Dermis microvascular lymphatic vessel endothelial cell (primary cell): ENCODE measurements around the gene DCP1B. TPM values are rescaled to one million over a fixed set of nuclear protein-coding genes. Genes with fewer than 3 reads are reported as not detected.

Experiments
- DNase-seq, 2 donors: peaks; one replicate each; pipeline versions ENCODE4 v3.0.0 to v3.0.0-alpha.2; 2010; ENCODE audit warnings: low read depth in 2 of 2
- total RNA-seq: library from RNA; depleted of rRNA; stranded (reverse); fragments of >200 nt; gene quantifications from 2 replicates; pipeline ENCODE4 v1.2.1, GENCODE V29; 2014

DCP1B gene
- total RNA-seq, 1 donor from 2014 or later = 3.9 TPM

DNA sequence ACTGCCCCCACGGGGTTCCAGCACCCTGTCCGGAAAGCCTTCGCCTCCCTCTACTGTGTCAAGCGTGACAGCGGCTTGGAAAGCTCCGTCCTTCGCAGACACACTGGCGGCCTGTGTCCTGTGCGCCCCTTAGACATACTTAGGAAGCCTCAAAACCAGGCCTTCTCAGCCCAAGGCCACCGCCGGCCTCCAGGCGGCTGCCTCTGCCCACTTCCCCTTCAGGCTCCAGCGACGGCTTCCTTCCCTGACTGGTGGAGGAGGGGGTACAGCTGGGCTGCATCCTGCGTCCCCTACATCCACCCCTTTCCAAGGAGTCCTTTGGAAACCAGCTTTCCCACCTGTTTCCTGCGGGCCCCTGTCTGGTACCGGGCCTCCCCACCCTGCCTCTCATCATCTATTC is 83.3 kb downstream of the DCP1B start:
- DNase-seq = no peak

- no peak for DNase-seq
These were observed 83.8 kb downstream of the DCP1B start for GRCh38 chr12:1920436-1920835.

- no peak for DNase-seq
These were observed 84.5 kb downstream of the DCP1B start for GRCh38 chr12:1919763-1920162.

DNA sequence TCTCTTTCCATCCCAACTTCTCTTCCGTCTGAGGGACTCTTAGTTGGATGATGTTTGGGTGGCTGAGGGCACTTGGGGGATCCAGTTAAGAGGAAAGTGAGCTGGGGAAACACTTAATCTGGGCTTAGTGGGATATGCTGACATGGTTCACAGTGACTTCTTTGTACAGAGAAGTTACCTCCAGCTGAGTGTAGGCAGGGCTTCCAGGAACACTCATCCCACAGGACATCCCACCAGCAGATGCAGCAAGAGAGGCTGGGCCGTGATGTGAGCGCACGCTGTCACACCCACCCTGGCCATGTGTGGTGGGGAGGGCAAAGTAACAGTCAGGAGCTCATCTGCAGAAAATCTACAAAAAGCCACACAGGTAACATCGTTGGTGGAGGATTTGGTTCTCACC is 85.0 kb downstream of the DCP1B start:
- DNase-seq = no peak

- DNase-seq = no peak
These were observed 85.4 kb downstream of the DCP1B start for GRCh38 chr12:1918884-1919236.

- DNase-seq = no peak
These were observed 86.0 kb downstream of the DCP1B start, which contains the start of gene CACNA2D4 for GRCh38 chr12:1918081-1918883. TSS of gene CACNA2D4 (minus strand) at chr12:1918652. CDS start at chr12:1918473, 179 bp downstream.

- DNase-seq = no peak
These were observed 86.8 kb downstream of the DCP1B start for GRCh38 chr12:1917172-1918070.

DNA sequence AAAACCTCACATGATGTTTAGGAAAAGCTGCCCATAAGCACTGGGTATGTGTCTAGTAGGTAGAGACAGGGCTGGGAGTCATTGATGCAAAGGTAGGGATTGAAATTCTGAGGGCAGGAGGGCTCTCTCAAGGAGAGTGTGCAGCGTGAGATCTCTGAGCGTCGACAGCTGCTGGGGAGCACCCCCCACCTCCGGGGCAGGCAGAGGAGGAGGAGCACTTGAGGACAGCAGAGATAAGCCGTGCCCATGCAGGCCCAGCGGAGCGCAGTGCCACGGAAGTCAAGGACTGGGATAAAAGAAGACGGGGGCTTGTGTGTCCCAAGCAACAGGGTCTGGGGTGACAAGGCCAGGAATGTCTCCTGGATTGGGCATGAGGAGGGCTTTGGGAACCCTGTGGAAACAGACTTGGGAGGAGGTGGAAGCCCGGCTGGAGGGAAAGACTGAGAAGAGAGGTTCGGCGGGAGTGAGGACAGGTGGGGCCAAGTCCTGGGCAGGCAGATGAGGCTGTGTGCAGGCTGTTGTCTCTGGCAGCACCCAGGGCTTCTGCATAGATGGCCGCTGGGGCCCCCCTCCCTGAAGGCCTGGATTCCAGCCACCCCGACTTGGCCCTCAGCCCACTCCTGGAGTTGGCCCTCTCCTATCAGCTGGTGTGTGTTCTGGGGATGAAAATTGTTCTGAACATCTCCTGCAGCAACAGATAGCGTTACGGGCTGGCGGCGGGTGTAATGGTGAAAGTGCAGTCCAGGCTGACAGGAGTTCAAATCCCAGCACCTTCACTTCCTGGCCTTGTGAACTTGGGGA is 87.7 kb downstream of the DCP1B start:
- peak in 1 of 2 donors; percentile 16 for DNase-seq

DNA sequence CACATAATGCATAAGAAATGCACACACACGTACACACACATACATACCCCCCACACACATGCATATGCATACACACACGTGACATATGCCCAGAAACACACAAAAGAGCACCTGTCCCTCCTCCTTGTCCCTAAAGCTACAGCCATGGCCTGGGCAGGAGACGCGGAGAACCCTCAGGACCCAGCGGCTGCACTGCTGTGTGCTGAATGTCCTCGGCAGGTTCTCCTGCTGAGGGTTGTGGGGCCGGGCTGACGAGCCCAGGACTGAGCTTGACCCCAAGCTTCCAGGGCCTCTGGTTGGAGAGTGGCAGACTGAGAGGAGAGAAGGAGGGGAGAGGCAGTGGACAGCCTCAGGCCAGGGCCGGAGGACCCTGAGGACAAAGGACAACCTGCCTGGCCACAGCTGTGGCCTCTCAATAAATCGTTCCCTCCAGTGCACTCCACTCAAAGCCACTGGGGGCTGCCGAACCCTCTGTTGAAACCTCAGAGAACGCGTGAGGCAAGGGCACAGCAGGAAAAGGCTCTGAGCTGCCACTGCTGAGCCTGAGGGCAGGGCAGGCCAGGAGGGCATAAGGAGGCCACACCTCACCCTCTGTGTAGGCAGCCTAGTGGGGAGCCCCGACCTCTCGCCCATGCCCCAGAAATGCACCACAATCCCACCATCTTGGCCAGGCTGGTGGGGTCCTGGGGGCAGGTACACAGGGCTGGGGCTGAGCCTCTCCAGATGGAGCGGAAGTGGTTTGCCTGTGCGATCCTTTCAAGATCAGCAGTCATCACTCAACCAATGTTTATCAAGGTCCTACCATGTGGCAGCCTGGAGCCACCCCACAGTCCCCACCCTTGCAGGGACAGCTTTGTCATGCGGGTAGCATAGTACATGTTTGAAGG is 88.9 kb downstream of the DCP1B start:
- DNase-seq = no peak

DNA sequence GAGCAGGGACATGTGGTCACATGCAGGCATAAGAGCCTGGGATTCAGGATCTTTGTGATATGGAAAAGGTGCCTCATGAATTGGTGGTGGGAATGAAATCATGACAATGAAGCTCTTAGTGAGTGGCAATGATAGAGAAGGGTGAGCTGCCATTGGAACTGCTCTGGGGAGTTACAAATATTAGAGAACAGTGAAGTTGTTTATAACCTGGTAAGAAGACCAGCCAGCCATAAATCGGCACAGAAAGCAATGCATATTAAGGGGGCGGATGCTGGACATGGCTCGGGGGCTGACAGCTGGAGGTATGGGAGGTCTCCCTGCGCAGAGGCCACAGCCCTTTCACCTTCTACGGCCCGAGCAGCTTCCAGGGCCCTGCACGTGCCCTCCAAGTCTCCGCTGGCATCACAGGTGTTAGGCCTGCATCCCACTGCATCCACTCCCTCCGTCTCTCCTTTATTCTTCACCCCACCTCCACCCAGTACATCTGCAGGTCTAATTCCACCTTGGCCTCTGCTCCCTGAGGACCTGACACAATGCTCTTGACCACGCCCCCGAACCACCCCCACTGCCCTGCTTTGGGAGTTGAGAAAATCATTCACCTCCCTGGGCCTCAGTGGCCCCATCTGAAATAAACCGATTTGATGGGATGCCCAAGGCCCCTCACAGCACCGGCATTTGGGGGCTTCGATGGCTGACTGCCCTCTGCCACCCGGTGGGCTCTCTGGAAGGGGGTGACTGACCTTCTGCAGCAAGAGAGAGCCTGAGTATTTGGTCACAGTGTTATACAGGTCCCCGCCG is 89.9 kb downstream of the DCP1B start:
- no peak for DNase-seq

DNA sequence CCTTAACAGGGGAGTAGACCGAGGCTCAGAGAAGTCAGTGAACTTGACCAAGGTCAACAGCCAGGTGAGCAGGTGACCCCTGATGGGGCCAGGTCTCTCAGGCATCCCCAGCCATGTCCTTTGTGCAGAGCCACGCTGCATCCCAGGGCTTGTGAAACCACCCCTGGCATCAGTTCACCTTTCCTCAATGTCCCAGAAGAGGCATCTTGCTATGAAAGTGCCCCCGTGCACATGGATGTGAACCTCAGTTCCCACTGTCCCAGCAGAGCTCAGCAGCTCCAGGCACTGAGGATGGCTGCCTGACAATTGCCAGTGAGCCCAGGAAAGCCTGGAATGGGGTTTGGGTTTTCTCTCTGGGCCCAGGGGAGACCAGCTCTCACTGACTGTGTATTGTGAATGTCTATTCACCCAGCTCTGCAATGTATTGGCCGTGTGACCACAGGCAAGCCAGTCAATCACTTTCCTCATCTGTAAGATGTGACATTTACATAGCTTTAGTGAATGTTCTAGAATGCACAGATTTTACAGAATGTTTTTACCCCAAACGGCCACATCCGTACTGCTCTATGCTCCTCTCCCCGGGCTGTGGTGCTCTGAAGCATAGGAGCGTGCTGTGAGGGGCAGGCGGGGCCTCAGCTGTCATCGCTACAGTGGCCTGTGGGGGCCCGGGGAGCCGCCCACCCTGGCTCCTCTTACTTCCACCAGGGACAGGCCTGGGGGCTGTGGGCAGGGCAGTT is 90.7 kb downstream of the DCP1B start:
- no peak for DNase-seq

DNA sequence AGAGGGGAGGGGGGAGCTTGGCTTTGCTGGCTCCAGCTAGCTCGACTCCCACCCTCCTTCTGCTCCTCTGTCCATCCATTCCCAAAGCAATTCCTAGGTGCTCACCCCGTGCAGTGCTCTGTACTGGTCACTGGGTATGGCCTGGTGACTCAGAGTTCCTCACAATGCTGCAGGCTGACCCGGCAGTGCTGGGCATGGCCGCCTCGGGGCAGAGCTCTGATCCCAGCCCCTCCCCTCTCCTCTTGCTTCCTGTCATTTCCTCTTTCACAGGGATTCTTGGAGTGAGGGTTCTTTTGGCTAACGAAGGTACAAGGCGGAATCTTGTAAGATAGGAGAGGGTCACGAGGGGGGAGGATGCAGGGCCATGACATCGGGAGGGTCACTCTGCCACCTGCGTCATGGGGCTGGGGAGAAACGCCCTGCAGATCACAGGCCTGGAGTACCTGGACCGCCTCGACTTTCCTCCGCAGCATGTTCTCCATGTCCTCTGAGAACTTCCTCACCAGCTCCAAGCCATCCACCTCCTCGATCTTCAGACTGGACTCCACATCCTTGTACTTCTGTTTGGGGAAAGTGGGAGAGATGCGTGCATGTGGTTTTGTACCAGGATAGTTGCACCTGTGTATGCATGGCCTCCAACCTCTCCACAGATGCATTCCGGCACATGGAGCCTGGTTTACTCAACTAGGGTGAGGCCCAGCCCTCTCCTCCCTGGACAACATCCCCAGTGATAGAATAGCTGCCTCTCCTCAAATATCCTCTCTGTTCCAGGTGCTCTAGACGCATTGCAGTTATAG is 91.5 kb downstream of the DCP1B start:
- peak in 1 of 2 donors; percentile 11 for DNase-seq

GRCh38 chr12:1911598-1912575 is 92.4 kb downstream of the DCP1B start:
- DNase-seq = no peak

GRCh38 chr12:1910468-1910867 is 93.8 kb downstream of the DCP1B start:
- DNase-seq = no peak

DNA sequence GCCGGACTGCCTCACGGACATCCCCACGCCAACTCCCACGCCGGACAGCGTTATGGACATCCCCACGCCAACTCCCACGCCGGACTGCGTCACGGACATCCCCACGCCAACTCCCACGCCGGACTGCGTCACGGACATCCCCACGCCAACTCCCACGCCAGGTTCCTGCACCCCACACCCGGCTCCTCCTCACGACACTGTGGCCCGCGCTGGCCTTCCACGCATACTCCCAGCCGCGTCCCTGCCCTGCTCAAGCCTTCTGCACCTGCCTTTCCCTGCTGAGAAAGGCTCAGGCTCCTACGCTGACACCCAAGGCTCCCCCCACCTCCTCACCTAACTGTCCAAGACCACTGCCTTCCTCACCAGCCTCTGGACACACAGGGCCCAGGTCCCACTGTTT is 95.5 kb downstream of the DCP1B start:
- DNase-seq = no peak

DNA sequence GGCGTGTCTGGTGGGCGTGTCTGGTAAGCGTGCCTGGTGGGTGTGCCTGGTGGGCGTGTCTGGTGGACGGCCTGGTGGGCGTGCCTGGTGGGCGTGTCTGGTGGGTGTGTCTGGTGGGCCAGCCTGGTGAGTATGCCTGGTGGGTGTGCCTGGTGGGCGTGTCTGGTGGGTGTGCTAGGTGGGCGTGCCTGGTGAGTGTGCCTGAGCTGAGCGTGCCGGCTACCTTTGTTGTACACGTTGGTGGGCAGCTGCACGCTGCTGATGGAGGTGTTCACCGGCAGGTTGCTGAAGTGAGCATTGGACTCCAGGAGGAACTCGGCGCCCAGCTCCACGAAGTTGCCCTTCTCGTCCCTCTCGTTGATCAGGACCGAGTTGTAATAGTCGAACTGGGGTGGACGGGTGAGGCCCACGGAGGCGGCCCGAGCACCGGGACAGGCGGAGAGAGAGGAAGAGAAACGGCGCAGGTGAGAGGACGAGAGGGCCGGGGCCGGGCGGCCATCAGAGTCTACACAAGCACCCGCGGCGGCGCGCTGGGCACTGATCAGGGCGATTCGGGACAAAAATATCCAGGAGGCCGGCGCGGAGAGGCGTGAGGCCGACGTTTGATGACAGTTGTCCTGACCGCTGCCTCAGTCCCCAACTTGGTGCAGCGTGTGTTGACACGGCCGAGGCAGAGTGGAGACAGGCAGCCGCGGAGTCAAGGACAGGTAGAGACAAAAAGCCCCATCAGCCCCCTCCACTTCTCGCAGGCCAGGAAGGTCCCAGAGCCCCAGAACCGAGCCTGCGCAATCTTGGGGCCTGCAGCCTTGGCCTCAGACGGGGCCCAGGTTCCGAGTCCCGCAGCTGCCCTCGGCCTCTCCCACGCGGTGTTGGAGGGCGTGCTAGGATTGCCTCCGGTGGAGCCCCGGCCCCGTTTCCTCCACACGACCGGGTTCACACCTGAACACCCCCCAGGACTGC is 96.3 kb downstream of the DCP1B start:
- DNase-seq = peak in 1 of 2 donors; percentile 39
